Adrenal gland (tissue), 12 donors: ENCODE results near the gene BCL2. TPM values are rescaled to one million over a fixed set of nuclear protein-coding genes. Genes with fewer than 3 reads are reported as not detected.
A peak's percentile ranks its signal among the peaks of the same experiment; 100 is the strongest.

Source experiments
- DNase-seq, 7 donors: peaks; one replicate each; pipeline ENCODE4 v3.0.0-alpha.2; 2019 to 2020
- H3K27ac ChIP-seq, 5 donors: fragments of 200-600 bp; sonication (generic) in 4 of 5; 1 replicate in 3 of 5; 2 replicates in 2 of 5; pipeline versions ENCODE4 v1.5.1 to v1.8.0; 2016 to 2020; ENCODE audit warnings: mild to moderate bottlenecking in 1 of 5
- H3K27me3 ChIP-seq: fragments of 200-600 bp; 2 replicates; pipeline ENCODE4 v1.8.0; 2021
- H3K36me3 ChIP-seq, 2 donors: fragments of 200-600 bp; replicated peaks in 1 of 2; 1 replicate in 1 of 2; 2 replicates in 1 of 2; pipeline versions ENCODE4 v1.5.1 to v1.8.0; 2018 to 2022
- H3K4me1 ChIP-seq, 2 donors: fragments of 200-600 bp; replicated peaks in 1 of 2; 1 replicate in 1 of 2; 2 replicates in 1 of 2; pipeline versions ENCODE4 v1.5.1 to v1.8.0; 2018 to 2021
- H3K4me3 ChIP-seq, 4 donors: fragments of 200-600 bp; sonication (generic) in 3 of 4; one replicate each; pipeline ENCODE4 v1.5.1; 2016 to 2018
- H3K9me3 ChIP-seq, 3 donors: fragments of 200-600 bp; sonication (generic) in 1 of 3; replicated peaks in 1 of 3; 1 replicate in 2 of 3; 2 replicates in 1 of 3; pipeline versions ENCODE4 v1.5.1 to v1.8.0; 2016 to 2021
- POLR2A ChIP-seq, 2 donors: fragments of 450-650 bp; IDR thresholded peaks; one replicate each; pipeline ENCODE4 v1.6.1; 2017; ENCODE audit warnings: antibody characterized with exemption in 2 of 2, mild to moderate bottlenecking in 2 of 2, moderate library complexity in 1 of 2
- whole genome bisulfite sequencing, 4 donors: extraction: QIAGEN DNeasy Blood & Tissue Kit in 2 of 4; methylation state at CpG; one replicate each; pipeline versions ENCODE4 v1.1.5 to v1.1.7; 2013 to 2017; 5-methylcytosine and 5-hydroxymethylcytosine counted together
- intact Hi-C, 2 donors: fragments of 100-400 bp; cut with DNase I; formaldehyde crosslinking; loops; one replicate each; pipeline versions ENCODE4 v1.14.1 to v1.15.0; 2022 to 2023
- polyA plus RNA-seq, 3 donors: library from polyadenylated mRNA; stranded (reverse); fragments of 200-250 nt in 2 of 3; fragments of 350-450 nt in 1 of 3; fragmentation: Illumina TruSeq in 1 of 3; extraction: RNeasy Lipid Tissue Mini Kit (QIAGEN cat#74804) in 1 of 3; gene quantifications; one replicate each; pipeline ENCODE4 v1.2.3, GENCODE V29; 2013 to 2014
- total RNA-seq, 9 donors: library from RNA; depleted of rRNA in 4 of 9; stranded (reverse); fragments of >200 nt in 4 of 9; fragments of 120-200 nt in 1 of 9; fragmentation: NEBNext Ultra II Directional in 1 of 9; extraction: Animal tissue kit (Norgen Biotek cat#: 25700) in 1 of 9; gene quantifications; one replicate each; pipeline versions ENCODE4 v1.1.0 to v1.2.4, GENCODE V29; 2013 to 2023
- TF ChIP-seq, protein P1 (sequence below), 6 experiments: fragments of 450-650 bp in 4 of 6; fragments of 200-600 bp in 2 of 6; sonication (generic) in 1 of 6; IDR thresholded peaks; 1 replicate in 5 of 6; 2 replicates in 1 of 6; pipeline versions ENCODE4 v1.5.1 to v1.8.0; 2016 to 2021; ENCODE audit warnings: antibody characterized with exemption in 6 of 6, mild to moderate bottlenecking in 2 of 6, moderate library complexity in 1 of 6
- donor health status: healthy with polysubstance abuse.
- donor health status: Bipolar disorder and iron deficiency.
- donor health status: DM: yes; HTN: yes; CAD: no.
- donor health status: DM: no; HTN: no; CAD: no.
- donor health status: DM: no; HTN: no; CAD: no.
- donor health status: DM: yes; HTN: yes; CAD: no.

BCL2 gene
- total and polyA plus RNA-seq, 12 donors = 0.85 to 7.7 (median 3.4) TPM

DNA sequence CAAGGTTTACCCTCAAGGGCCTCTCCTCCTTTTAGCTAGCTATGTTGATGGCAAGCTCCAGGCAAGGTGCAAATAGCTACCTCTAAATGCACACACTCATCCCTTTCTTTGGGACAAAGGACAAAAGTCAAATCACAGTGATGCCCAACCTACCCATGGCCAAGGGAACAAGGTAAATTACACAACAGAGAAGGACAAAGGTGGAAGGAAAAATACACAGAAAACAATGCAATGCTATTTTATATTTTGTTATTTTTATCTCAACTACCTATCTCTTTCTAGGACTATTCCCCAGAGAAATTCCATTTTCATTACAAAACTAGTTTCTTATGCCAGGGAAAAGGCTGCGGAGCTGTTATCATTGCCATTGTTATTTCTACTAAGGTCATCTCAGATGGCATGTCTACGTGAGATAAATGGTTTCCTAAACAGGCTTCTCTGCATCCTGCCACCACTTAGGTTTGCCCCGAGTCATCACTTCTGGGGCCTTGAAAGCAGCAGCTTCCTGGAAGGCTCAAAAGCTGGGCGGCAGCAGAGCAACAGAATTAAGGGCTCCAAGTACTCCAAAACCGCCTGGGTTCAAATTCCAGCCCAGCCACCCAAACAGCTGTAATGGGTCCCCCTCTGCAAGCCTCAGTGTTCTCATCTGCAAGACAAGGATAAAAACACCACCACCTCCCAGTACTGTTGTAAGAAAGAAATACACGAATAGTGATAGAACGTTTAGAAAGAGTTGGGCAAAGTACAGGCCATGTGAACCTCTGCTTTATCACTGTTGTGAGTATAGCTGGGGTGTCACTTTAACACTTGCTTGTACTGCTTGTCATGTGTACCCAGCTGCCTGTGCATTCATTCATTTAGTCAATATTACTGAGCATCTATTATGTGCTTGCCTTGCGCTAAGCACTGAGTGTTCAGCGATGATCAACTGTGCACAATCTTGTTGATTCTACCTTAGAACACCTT is 20.9 kb downstream of the BCL2 start:
- intact Hi-C loops = no loop called here
- no peak overlapping the region for H3K27ac ChIP-seq
- TF ChIP-seq, protein P1, sequence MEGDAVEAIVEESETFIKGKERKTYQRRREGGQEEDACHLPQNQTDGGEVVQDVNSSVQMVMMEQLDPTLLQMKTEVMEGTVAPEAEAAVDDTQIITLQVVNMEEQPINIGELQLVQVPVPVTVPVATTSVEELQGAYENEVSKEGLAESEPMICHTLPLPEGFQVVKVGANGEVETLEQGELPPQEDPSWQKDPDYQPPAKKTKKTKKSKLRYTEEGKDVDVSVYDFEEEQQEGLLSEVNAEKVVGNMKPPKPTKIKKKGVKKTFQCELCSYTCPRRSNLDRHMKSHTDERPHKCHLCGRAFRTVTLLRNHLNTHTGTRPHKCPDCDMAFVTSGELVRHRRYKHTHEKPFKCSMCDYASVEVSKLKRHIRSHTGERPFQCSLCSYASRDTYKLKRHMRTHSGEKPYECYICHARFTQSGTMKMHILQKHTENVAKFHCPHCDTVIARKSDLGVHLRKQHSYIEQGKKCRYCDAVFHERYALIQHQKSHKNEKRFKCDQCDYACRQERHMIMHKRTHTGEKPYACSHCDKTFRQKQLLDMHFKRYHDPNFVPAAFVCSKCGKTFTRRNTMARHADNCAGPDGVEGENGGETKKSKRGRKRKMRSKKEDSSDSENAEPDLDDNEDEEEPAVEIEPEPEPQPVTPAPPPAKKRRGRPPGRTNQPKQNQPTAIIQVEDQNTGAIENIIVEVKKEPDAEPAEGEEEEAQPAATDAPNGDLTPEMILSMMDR (IDR thresholded peaks at IDR 0.05) = no peak
- TF ChIP-seq POLR2A (IDR thresholded peaks at IDR 0.05) = no peak
- H3K4me1 ChIP-seq = peaks cover 0 to 5% of the 10 kb centered on the region in 2 donors
- H3K9me3 ChIP-seq = no peaks in the 10 kb centered on the region
- no peak overlapping the region for H3K4me3 ChIP-seq
- no peaks in the 10 kb centered on the region for H3K27me3 ChIP-seq
- 63 to 65% (median 64%) methylated on average over 9 of the region's 9 CpGs for WGBS, 4 donors
- DNase-seq = peak in 3 of 7 donors; percentile 23 to 56 (median 38)
- H3K36me3 ChIP-seq = no peaks in the 10 kb centered on the region

DNA sequence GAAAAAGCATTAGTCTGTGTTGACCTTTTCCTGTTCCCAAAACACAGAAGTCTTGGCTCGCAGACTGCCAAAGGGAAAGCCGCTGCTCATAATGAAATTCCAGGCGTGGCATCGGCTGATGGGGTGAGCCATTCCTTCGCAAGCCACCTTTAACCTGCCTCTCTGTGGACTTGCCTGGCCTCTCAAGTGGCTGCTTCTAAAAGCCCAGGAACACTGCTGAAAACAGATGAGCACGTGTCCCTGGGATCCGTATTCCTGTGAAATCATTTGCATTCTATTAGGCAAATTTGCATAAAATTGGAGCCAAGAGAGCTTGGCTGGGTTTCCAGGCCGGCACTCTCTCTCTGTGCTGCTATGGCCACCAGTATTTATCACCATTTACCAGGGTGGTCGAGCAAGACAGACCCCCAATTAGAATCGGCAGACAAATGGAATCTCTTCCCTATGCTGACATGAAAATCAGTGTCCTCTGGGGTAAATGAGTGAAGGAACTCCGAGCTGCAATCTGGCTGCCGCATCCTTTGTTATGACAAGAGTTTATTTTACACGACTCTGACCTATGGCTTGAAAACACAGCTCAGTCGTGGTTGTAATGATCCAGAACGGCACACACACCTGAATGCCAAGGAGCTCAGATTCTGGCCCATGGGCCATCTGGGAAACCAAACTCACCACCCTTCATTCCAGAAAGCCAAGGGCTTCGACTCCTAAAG is 21.7 kb downstream of the BCL2 start:
- Histone ChIP-seq H3K4me3 (no peak overlapping the region), H3K27ac (no peak overlapping the region), H3K27me3 (no peaks in the 10 kb centered on the region), H3K36me3 (no peaks in the 10 kb centered on the region), H3K9me3 (no peaks in the 10 kb centered on the region), H3K4me1 (no peaks in the 10 kb centered on the region)
- peak in 1 of 7 donors; percentile 22 for DNase-seq
- intact Hi-C loops = no loop called here
- TF ChIP-seq POLR2A (IDR thresholded peaks at IDR 0.05) = no peak
- TF ChIP-seq, protein P1 (IDR thresholded peaks at IDR 0.05) = no peak
- 63 to 71% (median 69%) methylated on average over 16 of the region's 16 CpGs for WGBS, 4 donors

DNA sequence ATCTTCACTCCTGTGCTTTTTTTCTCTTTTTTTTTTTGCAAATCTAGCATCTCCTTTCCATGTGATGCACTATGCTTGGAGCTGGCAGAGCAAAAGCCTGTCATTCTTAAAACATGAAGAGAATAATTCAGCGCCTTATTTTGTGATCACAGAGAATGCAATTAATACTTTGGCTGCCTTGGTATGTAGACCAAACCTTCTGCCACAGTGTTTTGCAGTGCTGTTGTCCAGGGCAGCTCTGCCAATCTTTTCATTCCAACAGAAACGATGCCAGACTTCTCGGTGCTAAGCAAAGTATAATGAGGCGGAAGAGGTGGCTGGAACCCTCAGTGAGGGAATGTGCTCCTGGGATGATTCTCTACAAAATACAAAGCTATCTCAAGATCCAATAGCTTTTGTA is 25.6 kb downstream of the BCL2 start:
- DNase-seq = no peak
- H3K4me1 ChIP-seq = peaks cover 0 to 10% of the 10 kb centered on the region in 2 donors
- no peaks in the 10 kb centered on the region for H3K27me3 ChIP-seq
- intact Hi-C loops = no loop called here
- no peak for TF ChIP-seq POLR2A (IDR thresholded peaks at IDR 0.05)
- TF ChIP-seq, protein P1 (IDR thresholded peaks at IDR 0.05) = no peak
- H3K9me3 ChIP-seq = no peaks in the 10 kb centered on the region
- no peaks in the 10 kb centered on the region for H3K36me3 ChIP-seq
- no peak overlapping the region for H3K27ac ChIP-seq
- WGBS, 4 donors = 85 to 92% (median 90%) methylated on average over 4 of the region's 4 CpGs
- H3K4me3 ChIP-seq = no peak overlapping the region
